HG02623 (cell line): Measurements from ENCODE around the gene UGT1A10.

Source experiments
- ATAC-seq: cut with Tn5 transposase; IDR thresholded peaks from one replicate; pipeline ENCODE4 v1.9.1; 2021; ENCODE audit warnings: moderate library complexity; ENCODE audit not compliant: unreplicated experiment

Gene UGT1A10

DNA sequence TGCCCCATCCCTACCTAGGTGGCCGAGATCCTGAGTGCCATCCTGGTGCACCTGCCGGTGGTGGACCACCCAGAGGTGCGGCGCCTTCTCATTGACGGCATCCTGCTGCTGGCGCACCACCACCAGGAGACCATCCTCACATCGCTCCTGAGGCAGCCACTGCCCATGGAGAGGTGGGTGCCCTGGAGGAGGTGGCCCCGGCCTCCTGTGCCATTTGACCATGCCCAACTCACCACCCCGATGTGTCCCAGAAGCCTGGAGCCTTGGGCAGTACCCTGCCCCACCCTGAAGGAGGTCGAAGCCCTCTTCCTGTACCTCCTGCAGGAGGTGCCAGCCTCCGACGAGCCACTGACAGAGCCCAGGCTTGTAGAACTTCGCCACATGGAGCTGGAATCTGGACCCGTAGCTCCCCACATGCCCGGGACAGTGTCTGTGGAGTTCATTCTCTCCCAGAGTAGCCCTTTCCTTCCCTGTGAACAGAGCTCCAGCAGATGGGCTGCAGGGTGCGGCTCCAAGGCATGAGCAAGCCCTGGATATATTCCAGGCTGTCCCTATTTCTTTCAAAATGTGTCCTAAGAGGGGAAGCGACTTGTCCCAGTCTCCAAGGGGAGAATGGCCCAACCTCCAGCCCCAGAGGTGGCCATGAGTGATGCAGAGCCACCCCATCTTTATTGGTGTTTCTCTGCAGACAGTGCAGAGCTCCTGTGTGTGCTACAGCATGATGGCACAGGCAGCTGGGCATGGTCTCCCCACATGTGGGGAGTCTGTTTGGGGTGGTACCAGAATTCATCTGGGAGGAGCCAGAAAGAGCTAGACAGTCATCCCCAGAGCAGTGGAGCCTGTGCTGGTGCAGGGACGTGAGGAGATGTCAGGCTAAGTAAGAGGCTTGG is 183.9 kb downstream of the UGT1A10 start:
- ATAC-seq, result no peak

DNA sequence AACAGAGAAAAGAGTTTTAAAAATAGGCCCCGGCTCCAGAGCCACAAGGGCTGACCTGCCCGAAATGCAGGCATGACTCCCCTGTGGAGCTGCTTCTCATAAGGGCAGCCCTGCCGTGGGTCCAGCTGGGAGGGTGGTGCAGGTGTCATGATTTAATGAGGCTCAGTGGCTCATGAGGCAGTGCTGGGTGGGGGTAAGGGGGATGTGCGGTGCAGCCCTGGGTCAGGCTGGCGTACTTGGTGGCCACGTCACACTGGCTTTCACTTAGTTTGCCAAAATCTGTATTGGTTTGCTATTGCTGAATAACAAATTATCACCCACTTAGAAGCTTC is 184.5 kb downstream of the UGT1A10 start:
- no peak for ATAC-seq

DNA sequence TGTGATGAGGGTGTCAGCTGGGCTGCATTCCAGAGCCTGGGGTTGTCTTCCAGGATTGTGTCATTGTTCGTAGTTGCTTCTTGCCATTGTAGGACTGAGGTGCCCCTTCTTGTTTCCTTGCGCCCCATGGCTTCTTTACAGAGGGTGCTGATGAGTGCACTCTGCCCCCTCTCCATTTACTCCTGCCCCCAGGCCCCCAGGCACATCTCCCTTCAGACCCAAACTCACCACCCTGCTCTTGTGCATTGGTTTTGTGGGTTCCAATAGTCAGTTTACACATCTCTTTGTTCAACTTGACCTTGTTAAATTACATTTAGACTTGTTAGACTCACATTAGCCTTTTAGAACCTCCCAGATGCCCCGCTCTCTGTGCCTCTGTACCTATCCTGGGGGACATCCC is 184.9 kb downstream of the UGT1A10 start:
- no peak for ATAC-seq

DNA sequence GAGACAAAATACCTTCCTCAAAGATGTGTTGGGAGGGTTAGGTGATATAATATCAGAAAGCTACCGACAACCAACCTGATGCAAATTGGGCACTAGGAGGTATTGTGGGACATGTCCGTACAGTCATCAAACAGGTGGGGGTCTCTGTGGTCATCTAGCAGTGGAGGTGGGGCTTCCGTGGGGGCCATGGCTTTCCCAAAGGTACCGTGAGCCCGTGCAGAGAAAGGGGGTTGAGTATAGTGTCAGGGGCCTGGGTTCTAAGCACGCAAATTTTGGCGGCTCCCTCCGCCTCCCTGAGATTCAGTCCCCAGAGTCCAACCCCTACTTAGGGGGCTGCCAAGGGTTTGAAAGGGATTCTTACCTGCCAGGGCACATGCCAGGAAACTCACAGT is 185.5 kb downstream of the UGT1A10 start:
- no peak for ATAC-seq

DNA sequence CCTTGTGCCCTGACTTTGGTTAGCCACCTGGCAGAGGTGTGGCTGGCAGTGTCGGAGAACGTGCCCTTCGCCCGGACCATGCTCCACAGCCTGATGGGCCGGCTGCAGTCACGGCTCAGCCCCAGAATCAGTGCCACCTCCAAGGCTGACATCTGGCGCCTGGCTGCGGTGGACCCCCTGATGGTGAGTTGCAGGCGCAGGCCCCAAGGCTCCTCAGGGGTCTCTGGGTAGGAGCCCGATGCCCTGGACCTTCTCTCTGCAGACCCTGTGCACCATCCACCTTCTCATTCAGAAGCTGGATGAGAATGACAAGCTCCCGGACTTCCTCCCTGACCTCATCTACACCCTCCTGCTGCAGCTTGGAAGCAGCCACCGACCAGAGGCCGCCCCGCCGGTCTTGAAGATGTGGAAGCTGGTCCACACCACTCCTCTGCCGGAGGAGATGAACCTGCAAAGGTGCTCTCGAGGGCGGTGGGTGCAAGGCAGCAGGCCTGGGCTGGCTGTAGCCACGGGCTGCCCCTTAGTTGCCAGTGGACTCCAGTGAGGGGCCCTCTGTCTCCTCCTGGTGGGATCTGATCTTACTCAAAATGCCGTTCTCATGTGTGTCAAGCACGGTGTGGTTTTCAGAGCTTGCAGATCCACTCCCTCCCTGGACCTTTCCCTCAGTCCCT is 186.0 kb downstream of the UGT1A10 start:
- ATAC-seq, result no peak
